ENCODE results near the gene ITSN2. TPM values are rescaled to one million over a fixed set of nuclear protein-coding genes. Genes with fewer than 3 reads are reported as not detected.
"Not testable (repeated sequence)": the region's sequence is repeated elsewhere in the genome, so short reads cannot be mapped to it uniquely, and the experiment has no call there.

Gene ITSN2
- total RNA-seq, 6 experiments from 2014 or later = 22.6 to 34.1 (median 28.9) TPM

DNA sequence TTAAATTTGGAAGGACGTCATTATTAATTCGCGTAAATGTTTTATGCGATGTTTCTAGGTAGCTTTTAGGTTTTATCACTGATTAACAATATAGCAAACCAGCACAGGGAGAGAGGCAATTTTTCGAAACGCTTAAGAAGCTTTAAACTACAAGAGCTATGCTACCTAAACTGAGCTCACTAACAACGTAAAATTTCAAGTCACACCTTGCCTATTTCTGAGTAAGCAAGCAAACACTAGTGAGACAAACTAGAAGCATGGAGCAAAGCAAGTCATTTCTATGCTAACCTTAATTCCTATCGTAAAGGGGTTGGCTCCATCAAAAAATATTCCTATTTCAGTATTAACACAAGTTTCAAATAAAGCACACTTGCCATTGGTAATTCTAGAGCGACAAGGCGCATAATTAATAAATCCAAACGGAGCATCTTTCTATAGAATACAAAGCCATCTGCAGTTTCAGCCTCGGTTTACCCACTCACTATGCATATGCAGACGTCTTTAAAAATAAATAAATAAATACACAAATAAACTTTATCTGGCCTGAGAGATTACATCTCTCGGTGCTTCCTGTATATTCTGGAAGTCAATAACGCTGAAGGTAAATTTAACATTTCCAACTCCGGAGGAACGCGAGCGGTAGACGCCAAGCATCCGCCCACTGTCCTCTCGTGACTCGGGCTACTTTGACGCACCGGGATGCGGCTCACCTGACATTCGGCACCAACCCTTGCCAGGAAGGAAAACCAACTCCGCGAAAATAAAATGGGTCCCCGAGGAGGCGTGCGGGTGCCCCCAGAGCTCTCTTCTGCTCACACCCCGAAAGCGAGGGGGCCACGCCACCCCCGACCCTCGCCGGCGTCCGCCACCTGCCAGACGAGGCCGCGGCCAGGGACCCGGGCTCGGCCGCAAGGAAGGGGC lies 947 bp downstream of the ITSN2 start:
- Histone ChIP-seq H3K27me3 (no peaks in the 10 kb centered on the region), H3K4me3 (peak overlapping the region; percentile 81 to 97 (median 89)), H3K27ac (peak overlapping the region; percentile 95 to 99 (median 96)), H3K9me3 (no peaks in the 10 kb centered on the region), H3K36me3 (no peaks in the 10 kb centered on the region), H3K4me1 (no peaks in the 10 kb centered on the region)
- TF ChIP-seq CTCF (IDR thresholded peaks at IDR 0.05) = no peak
- TF ChIP-seq POLR2A (IDR thresholded peaks at IDR 0.05) = no peak
- peak; percentile 60 to 80 (median 65) for DNase-seq
- 13% methylated on average over 22 of the region's 46 CpGs for WGBS (ENCODE audit: insufficient coverage, low coverage, low lambda C conversion rate, missing lambda C conversion rate)
- intact Hi-C loops (cut with DNase I) = no loop called here
- ATAC-seq = peak; percentile 33 to 56 (median 40)

GRCh38 chr2:24357767-24358166 lies 2.6 kb downstream of the ITSN2 start:
- H3K9me3 ChIP-seq; DNase-seq; H3K27ac ChIP-seq; H3K27me3 ChIP-seq; ATAC-seq; intact Hi-C loops (cut with DNase I); H3K4me1 ChIP-seq; H3K4me3 ChIP-seq; H3K36me3 ChIP-seq: not testable (repeated sequence)
- 94% methylated on average over 10 of the region's 12 CpGs for WGBS (ENCODE audit: insufficient coverage, low coverage, low lambda C conversion rate, missing lambda C conversion rate)

- H3K9me3 ChIP-seq; intact Hi-C loops (cut with DNase I); DNase-seq; H3K36me3 ChIP-seq; H3K27ac ChIP-seq; H3K27me3 ChIP-seq; ATAC-seq; H3K4me3 ChIP-seq; H3K4me1 ChIP-seq: not testable (repeated sequence)
- 88% methylated on average over 4 of the region's 4 CpGs for WGBS (ENCODE audit: insufficient coverage, low coverage, low lambda C conversion rate, missing lambda C conversion rate)
These were observed 3.2 kb downstream of the ITSN2 start for GRCh38 chr2:24357115-24357514.

- DNase-seq = no peak
- Histone ChIP-seq H3K4me1 (no peaks in the 10 kb centered on the region), H3K27ac (no peak overlapping the region), H3K36me3 (no peaks in the 10 kb centered on the region), H3K4me3 (no peak overlapping the region), H3K27me3 (no peaks in the 10 kb centered on the region), H3K9me3 (no peaks in the 10 kb centered on the region)
- TF ChIP-seq POLR2A (IDR thresholded peaks at IDR 0.05) (no peak), CTCF (IDR thresholded peaks at IDR 0.05) (no peak)
- intact Hi-C loops (cut with DNase I) = no loop called here
- ATAC-seq = peak in 3 of 4 donors; percentile 32 to 45 (median 36)
- 92% methylated on average over 1 of the region's 1 CpG for WGBS (ENCODE audit: insufficient coverage, low coverage, low lambda C conversion rate, missing lambda C conversion rate)
These were observed 5.4 kb downstream of the ITSN2 start for GRCh38 chr2:24354957-24355356.

GRCh38 chr2:24354395-24354794 lies 5.9 kb downstream of the ITSN2 start:
- no peak for TF ChIP-seq CTCF (IDR thresholded peaks at IDR 0.05)
- no peak for TF ChIP-seq POLR2A (IDR thresholded peaks at IDR 0.05)
- H3K4me3 ChIP-seq = no peak overlapping the region
- 61% methylated on average over 3 of the region's 3 CpGs for WGBS (ENCODE audit: insufficient coverage, low coverage, low lambda C conversion rate, missing lambda C conversion rate)
- ATAC-seq = peak in 3 of 4 donors; percentile 31 to 59 (median 36)
- H3K36me3 ChIP-seq = no peaks in the 10 kb centered on the region
- no peaks in the 10 kb centered on the region for H3K9me3 ChIP-seq
- no peak overlapping the region for H3K27ac ChIP-seq
- H3K27me3 ChIP-seq = no peaks in the 10 kb centered on the region
- no peak for DNase-seq
- intact Hi-C loops (cut with DNase I) = no loop called here
- no peaks in the 10 kb centered on the region for H3K4me1 ChIP-seq

All from right lobe of liver (tissue), 6 donors.